NCI-H1694 (cell line): ENCODE data around the gene PARVA.

Source experiments
- DNase-seq: peaks from one replicate; lab custom pipeline; 2025; lab: John Stamatoyannopoulos, UW

PARVA gene

DNA sequence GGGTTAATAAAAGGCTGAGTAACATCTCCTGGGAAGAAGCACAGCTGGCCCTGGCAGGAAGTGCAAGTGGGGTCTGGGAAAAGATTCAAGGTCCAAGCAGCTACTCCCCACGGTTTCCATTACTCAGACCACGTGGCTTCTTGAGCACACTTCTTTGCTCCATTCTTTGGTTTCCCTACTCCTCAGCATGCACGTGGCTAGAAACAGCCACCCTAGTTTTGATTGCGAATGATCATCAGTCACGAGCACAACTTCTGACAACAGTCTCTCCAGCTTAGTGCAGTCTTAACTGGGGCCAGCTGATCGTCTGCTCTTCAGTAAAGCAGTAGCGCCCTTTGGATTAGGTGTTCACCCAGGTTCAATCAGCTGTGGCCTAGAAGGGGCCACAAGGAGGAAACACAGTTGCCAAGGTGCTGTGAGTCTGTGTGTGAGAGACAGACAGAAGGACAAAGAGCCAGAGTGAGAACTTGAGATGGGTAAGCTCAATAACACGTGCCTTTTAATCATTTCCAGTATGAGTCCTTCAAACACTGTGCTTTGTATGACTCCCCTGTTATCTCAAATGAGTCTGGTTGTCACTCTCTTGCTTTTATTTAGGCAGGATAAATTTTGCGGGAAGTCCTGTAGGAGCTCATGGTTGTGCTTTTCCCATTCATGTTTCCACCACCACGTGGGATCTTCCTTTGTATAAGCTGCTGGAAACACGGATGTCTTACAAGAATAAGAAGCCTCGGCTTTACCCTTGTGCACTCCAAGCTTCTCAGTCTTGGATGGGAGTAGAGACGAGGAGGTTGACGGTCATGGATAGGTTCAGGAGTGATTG lies 901 bp upstream of the PARVA start:
- DNase-seq: no peak

GRCh38 chr11:12377824-12378593 lies 638 bp downstream of the PARVA start:
- no peak for DNase-seq

DNA sequence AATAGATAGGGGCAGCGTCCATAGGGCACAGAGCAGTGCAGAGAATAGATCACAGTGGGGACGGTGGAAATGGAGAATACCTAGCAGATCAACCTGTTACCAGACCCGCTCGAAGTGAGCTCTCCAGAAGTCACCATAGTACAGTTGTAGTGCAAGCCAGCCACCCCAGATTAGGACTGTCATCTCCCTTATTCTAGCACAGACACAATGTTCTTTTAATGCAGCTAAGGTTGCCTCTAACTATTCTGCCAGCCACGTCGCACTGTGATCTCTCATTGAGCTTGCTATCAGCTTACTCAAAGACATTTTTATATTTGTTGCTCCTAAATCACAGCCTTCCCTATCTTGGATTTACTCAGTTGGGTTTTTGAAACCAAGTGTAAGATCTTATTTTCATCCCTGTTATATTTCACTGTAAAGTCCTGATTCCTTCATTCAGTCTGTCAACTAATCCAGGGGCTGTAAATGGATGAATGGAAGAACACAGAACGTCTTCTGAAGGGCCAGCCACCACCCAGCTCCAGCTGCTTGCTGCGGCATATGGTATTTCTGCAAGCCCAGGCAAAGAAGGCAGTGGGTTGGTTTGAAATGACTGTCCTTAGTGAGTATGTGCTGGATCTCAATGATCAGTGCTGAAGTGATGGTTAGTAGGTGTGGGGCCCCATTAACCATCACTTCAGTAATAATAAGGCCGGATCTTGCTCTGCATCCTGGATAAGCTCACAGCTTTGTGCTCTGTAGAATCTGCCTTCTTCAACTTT lies 3.4 kb downstream of the PARVA start:
- peak; percentile 29 for DNase-seq

DNA sequence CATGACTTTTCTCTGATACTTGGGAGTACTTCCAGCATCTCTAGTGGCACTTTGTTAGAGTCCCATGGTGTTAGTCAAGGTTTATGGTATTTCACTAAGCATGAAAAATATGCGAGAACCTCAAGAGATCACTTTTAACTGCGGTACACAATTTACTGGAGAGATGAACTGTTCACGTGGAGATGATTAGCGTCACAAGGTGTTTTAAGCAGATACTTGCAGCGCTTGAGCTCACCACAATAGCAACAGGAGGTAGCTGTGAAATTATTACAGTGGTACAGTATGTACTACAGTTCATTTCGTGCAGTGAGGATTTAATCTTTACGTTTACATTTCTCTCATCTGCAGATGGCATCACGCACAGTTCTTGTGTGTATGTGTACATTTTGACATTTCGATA lies 4.5 kb downstream of the PARVA start:
- no peak for DNase-seq

GRCh38 chr11:12382451-12382850 lies 5.1 kb downstream of the PARVA start:
- no peak for DNase-seq

DNA sequence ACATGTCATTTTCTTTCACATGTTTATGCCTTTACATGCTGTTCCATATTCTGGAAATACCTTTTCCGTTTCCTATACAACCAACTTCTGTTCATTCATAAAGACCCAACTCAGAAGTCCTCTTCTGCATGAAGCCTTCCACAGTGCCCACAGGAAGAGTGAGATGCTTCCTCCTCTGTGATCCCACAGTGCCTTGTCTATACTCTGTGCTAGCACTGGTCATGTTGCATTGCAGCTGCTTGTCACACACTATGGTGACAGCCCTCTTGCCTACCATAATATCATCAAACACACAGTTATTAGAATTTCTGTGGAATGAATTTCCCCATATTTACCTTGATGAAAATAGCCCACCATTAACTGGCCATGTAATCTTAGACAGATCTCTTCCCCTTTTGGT lies 8.9 kb downstream of the PARVA start:
- no peak for DNase-seq

GRCh38 chr11:12386745-12387144 lies 9.4 kb downstream of the PARVA start:
- DNase-seq: no peak

- DNase-seq: no peak
These were observed 10.8 kb downstream of the PARVA start for GRCh38 chr11:12388173-12388572.

DNA sequence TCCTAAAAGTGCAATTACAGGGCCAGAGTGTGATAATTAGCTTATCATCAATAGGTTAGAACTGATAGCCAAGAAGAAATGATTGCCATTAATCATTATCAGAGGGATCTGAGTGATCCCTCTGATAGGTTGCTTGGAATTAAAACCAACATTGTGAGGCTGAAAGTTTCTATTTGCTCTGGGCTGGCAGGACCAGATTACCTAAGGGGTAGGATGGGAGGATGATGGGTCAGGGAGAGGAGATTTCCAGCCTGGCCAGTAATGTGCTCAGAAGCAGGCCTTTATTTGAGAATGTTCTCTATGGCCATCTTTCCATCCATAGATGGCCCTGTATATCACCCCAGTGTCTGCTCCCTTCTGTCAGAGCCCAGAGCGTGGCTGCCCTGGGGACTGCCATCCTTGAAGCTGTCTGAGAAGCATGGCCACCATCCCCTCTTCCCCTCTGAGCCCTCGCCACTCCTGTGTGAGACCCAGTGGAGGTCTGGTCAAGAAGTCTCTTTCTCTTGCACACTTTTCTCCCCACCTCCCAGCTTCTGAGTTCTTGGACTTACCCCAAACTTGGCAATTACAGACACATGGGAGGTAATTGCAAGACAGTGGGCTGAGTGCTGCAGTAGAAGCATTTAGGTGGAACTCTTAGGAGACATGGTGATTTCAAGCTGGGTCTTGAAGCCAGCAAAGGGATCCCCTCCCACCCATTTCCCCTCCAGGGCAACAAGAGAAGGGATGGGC lies 11.7 kb downstream of the PARVA start:
- no peak for DNase-seq

- DNase-seq: peak; percentile 4
These were observed 12.6 kb downstream of the PARVA start for GRCh38 chr11:12389676-12390657.

DNA sequence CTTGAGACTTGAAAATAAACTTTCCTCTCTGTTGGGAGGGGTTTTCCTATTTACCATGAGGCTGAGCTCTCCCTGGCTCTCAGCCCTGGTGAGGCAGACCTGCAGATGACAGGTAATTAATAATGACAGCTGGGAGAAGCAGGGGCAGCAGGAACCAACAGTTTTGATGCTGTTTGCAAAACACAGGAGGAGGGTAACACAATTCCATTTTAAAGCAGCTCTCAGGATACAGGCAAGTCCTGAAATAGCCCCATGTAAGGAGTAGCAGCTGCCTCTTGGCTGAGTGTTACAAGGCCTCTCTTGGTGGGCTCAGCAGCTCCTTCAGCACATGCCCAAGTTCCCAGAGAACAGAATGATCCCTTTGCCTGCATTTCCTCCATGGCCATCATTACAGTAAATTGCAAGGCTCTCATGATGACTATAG lies 13.3 kb downstream of the PARVA start:
- peak; percentile 55 for DNase-seq

DNA sequence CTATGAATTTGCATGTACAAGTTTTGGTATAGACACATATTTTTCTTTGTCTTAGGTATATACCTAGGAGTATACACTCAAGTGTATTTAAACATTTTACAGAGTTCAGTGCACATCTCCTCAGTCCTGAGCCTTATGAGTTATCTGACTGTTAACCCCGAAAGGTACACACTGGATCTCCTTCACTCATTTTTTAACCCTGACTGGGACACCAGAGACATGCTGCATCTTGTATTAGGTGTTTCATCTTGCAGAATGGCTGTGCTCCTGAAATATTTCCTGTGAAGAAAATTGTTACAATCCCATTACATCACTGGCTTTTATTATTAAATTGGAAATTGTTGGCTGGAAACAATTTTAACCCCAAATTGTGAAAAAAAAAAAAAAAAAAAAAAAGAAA lies 15.3 kb downstream of the PARVA start:
- no peak for DNase-seq

DNA sequence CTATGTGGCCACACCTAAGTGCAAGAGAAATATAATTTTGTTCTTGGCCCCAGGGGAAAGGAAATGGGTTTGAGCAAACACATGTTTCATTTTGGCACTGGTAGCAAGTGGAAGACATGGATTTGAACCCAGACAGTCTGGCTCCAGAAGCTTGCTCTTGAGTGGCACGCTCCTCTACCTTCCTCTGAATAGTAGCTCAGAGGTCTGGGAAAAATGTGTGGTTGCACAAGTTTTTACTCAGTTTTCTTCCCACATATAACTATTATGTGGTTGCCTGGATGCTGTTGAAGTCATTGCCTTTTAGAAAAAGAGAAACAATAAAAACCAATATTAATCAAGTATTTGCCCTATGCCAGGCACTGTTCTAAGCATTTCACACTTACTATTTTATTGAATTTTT lies 16.3 kb downstream of the PARVA start:
- DNase-seq: no peak

GRCh38 chr11:12394601-12395000 lies 17.2 kb downstream of the PARVA start:
- no peak for DNase-seq

GRCh38 chr11:12395333-12395732 lies 18.0 kb downstream of the PARVA start:
- DNase-seq: no peak

- DNase-seq: no peak
These were observed 20.6 kb downstream of the PARVA start for GRCh38 chr11:12397931-12398334.

- no peak for DNase-seq
These were observed 22.0 kb downstream of the PARVA start for GRCh38 chr11:12399355-12399754.

DNA sequence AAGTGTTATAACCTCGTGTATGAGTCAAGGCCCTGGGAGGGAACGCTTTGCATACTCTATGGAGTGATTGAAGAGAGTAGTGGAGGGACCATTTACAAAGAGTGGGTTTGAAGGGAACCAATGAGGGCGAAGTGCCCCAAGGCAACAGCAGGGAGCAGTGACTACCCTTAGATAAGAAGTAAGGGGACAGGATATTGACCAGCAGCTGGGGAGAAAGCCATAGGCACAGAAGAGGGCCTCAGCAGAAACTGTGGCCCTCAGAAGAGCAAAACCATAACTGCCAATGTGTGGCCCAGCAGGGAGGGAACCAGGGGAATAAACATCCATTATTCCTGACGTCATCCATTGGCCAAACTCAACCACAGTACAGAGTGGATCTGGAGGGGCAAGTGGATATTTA lies 24.7 kb downstream of the PARVA start:
- no peak for DNase-seq

- no peak for DNase-seq
These were observed 25.3 kb downstream of the PARVA start for GRCh38 chr11:12402691-12403120.

GRCh38 chr11:12403122-12403996 lies 26.0 kb downstream of the PARVA start:
- DNase-seq: no peak
